SK-N-SH (cell line): Measurements from ENCODE around the gene ELOVL4.

Source experiments
- EP300 ChIP-seq, 2 experiments: IDR thresholded peaks; 2 replicates each; pipeline versions ENCODE4 v1.4.0 to v1.6.1; 2012; ENCODE audit warnings: borderline replicate concordance in 1 of 2, low read depth in 1 of 2, low read length in 1 of 2
- EZH2phosphoT487 ChIP-seq: fragments of 200-600 bp; sonication (generic); IDR thresholded peaks from 2 replicates; pipeline ENCODE4 v1.6.1; 2017; ENCODE audit warnings: low read depth, mixed run types, mild to moderate bottlenecking, antibody characterized with exemption, moderate library complexity, borderline replicate concordance
- GABPA ChIP-seq: IDR thresholded peaks from 2 replicates; pipeline ENCODE4 v1.4.0; 2012; ENCODE audit warnings: low read depth, mild to moderate bottlenecking
- RCOR1 ChIP-seq: fragments of 150-350 bp; IDR thresholded peaks from 2 replicates; pipeline ENCODE4 v1.6.1; 2017; ENCODE audit warnings: antibody characterized with exemption, low read length
- TCF12 ChIP-seq: IDR thresholded peaks from 2 replicates; pipeline ENCODE4 v1.4.0; 2012
- TF ChIP-seq, protein P1 (sequence below): fragments of 200-600 bp; sonication (generic); IDR thresholded peaks from 2 replicates; pipeline ENCODE4 v1.6.1; 2017; ENCODE audit warnings: antibody characterized with exemption, mild to moderate bottlenecking, moderate library complexity
- TF ChIP-seq, protein P2 (sequence below): IDR thresholded peaks from 2 replicates; pipeline ENCODE4 v1.4.0; 2012; ENCODE audit warnings: low read depth, borderline replicate concordance
- TF ChIP-seq, protein P3 (sequence below): IDR thresholded peaks from 2 replicates; pipeline ENCODE4 v1.4.0; 2012; ENCODE audit warnings: low read depth

DNA sequence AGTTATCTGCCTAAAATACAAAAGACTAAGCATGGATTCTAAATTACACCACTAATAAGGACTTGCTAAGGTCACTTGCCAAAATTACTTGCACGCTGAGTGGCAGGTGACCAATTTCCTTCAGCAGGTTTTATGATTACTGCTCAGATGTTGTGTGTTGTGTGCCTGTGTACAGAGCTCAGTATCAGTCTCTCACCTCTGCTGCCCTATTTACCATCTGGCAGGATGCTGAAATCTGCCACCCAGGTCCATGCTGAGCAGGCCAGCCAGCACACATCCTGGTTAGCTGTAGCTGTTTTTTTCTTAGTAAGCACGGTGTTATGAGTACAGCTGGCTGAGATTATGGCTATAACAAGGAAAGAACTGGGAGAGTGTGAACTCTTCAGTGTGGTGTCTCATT is 34.0 kb downstream of the ELOVL4 start:
- no peak for TF ChIP-seq GABPA
- TF ChIP-seq, protein P1, sequence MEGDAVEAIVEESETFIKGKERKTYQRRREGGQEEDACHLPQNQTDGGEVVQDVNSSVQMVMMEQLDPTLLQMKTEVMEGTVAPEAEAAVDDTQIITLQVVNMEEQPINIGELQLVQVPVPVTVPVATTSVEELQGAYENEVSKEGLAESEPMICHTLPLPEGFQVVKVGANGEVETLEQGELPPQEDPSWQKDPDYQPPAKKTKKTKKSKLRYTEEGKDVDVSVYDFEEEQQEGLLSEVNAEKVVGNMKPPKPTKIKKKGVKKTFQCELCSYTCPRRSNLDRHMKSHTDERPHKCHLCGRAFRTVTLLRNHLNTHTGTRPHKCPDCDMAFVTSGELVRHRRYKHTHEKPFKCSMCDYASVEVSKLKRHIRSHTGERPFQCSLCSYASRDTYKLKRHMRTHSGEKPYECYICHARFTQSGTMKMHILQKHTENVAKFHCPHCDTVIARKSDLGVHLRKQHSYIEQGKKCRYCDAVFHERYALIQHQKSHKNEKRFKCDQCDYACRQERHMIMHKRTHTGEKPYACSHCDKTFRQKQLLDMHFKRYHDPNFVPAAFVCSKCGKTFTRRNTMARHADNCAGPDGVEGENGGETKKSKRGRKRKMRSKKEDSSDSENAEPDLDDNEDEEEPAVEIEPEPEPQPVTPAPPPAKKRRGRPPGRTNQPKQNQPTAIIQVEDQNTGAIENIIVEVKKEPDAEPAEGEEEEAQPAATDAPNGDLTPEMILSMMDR, result no peak
- TF ChIP-seq, protein P2, sequence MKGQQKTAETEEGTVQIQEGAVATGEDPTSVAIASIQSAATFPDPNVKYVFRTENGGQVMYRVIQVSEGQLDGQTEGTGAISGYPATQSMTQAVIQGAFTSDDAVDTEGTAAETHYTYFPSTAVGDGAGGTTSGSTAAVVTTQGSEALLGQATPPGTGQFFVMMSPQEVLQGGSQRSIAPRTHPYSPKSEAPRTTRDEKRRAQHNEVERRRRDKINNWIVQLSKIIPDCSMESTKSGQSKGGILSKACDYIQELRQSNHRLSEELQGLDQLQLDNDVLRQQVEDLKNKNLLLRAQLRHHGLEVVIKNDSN, result no peak
- TF ChIP-seq EZH2phosphoT487, result no peak
- TF ChIP-seq TCF12, result no peak
- TF ChIP-seq, protein P3, sequence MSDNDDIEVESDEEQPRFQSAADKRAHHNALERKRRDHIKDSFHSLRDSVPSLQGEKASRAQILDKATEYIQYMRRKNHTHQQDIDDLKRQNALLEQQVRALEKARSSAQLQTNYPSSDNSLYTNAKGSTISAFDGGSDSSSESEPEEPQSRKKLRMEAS, result no peak
- TF ChIP-seq RCOR1, result no peak
- TF ChIP-seq EP300 (IDR thresholded peaks at IDR 0.05; ENCODE audit: borderline replicate concordance in 1 of 2, low read depth in 1 of 2, low read length in 1 of 2), result no peak
